NCI-H2196 treated with DMSO at 0.1 percent for 48 hours (cell line): ENCODE results near the gene FGD4.
"Not testable (repeated sequence)": the region's sequence is repeated elsewhere in the genome, so short reads cannot be mapped to it uniquely, and the experiment has no call there.

Experiments used
- DNase-seq: peaks from one replicate; lab custom pipeline; 2025; ENCODE audit not compliant: unreplicated experiment; lab: John Stamatoyannopoulos, UW

The FGD4 gene

GRCh38 chr12:32489070-32489469 lies 89.7 kb downstream of the FGD4 start:
- no peak for DNase-seq

- DNase-seq = no peak
These were observed 91.4 kb downstream of the FGD4 start for GRCh38 chr12:32490801-32491200.

- no peak for DNase-seq
These were observed 93.9 kb downstream of the FGD4 start for GRCh38 chr12:32493282-32493681.

GRCh38 chr12:32494656-32495055 lies 95.3 kb downstream of the FGD4 start:
- DNase-seq = no peak

- DNase-seq = no peak
These were observed 97.6 kb downstream of the FGD4 start for GRCh38 chr12:32496946-32497345.

GRCh38 chr12:32497864-32498263 lies 98.5 kb downstream of the FGD4 start:
- no peak for DNase-seq

GRCh38 chr12:32499048-32499447 lies 99.7 kb downstream of the FGD4 start:
- no peak for DNase-seq

GRCh38 chr12:32501835-32502333 lies 102.5 kb downstream of the FGD4 start:
- DNase-seq = peak; percentile 81

- no peak for DNase-seq
These were observed 103.5 kb downstream of the FGD4 start for GRCh38 chr12:32502693-32503502.

- DNase-seq = no peak
These were observed 104.4 kb downstream of the FGD4 start for GRCh38 chr12:32503730-32504129.

GRCh38 chr12:32504591-32504990 lies 105.2 kb downstream of the FGD4 start:
- DNase-seq = no peak

GRCh38 chr12:32505067-32505945 lies 105.9 kb downstream of the FGD4 start:
- no peak for DNase-seq

GRCh38 chr12:32507096-32507941 lies 108.0 kb downstream of the FGD4 start:
- not testable (repeated sequence) for DNase-seq

GRCh38 chr12:32507942-32508320 lies 108.6 kb downstream of the FGD4 start:
- DNase-seq = no peak

GRCh38 chr12:32508626-32509025 lies 109.3 kb downstream of the FGD4 start:
- DNase-seq = no peak

GRCh38 chr12:32509328-32510091 lies 110.2 kb downstream of the FGD4 start:
- no peak for DNase-seq

- DNase-seq = not testable (repeated sequence)
These were observed 112.6 kb downstream of the FGD4 start for GRCh38 chr12:32511976-32512375.

GRCh38 chr12:32512379-32512778 lies 113.0 kb downstream of the FGD4 start:
- no peak for DNase-seq

GRCh38 chr12:32512910-32513309 lies 113.6 kb downstream of the FGD4 start:
- DNase-seq = no peak

GRCh38 chr12:32515137-32515873 lies 115.9 kb downstream of the FGD4 start:
- no peak for DNase-seq
